H1 (cell line): ENCODE results near the gene ACACA. TPM values are rescaled to one million over a fixed set of nuclear protein-coding genes. Genes with fewer than 3 reads are reported as not detected.

ENCODE experiments used
- CTCF ChIA-PET: fragments of 300-600 bp; sonication (Branson Sonifier 250); formaldehyde crosslinking; loops from one replicate; lab custom pipeline; 2021; ENCODE audit not compliant: partially characterized antibody; lab: Charles Lee
- POLR2A ChIA-PET: fragments of 300-600 bp; sonication (Branson Sonifier 250); formaldehyde crosslinking; loops from one replicate; lab custom pipeline; 2021; ENCODE audit warnings: inconsistent platforms; ENCODE audit not compliant: partially characterized antibody; lab: Charles Lee
- DNase-seq, 2 experiments: peaks; one replicate each; pipeline versions ENCODE4 v3.0.0 to v3.0.0-alpha.2; 2010 to 2022; ENCODE audit warnings: low spot score in 2 of 2, low read depth in 1 of 2, mixed read lengths in 1 of 2
- FAIRE-seq: peaks from 2 replicates; lab custom pipeline; 2011; peaks lifted over from hg19 to GRCh38; lab: Jason Lieb, UNC
- H2AFZ ChIP-seq: 2 replicates; pipeline ENCODE4 v1.8.1; 2012; ENCODE audit warnings: low read length, inconsistent platforms
- H2AK5ac ChIP-seq: 2 replicates; pipeline ENCODE4 v1.6.1; 2013; ENCODE audit warnings: low read depth, low read length
- H2BK120ac ChIP-seq: replicated peaks from 2 replicates; pipeline ENCODE3; 2013; ENCODE audit warnings: low read depth, low read length, inconsistent platforms
- H2BK12ac ChIP-seq: 2 replicates; pipeline ENCODE4 v1.6.1; 2013; ENCODE audit warnings: low read depth, low read length
- H2BK15ac ChIP-seq: 2 replicates; pipeline ENCODE4 v1.6.1; 2013; ENCODE audit warnings: low read length
- H2BK20ac ChIP-seq: 2 replicates; pipeline ENCODE4 v1.6.1; 2013; ENCODE audit warnings: low read length
- H2BK5ac ChIP-seq: 2 replicates; pipeline ENCODE4 v1.6.1; 2013; ENCODE audit warnings: low read depth, low read length
- H3K14ac ChIP-seq: 2 replicates; pipeline ENCODE4 v1.6.1; 2013; ENCODE audit warnings: inconsistent platforms; ENCODE audit not compliant: insufficient read length
- H3K18ac ChIP-seq: 2 replicates; pipeline ENCODE4 v1.6.1; 2013; ENCODE audit warnings: low read length; ENCODE audit errors: extremely low read depth
- H3K23ac ChIP-seq: 2 replicates; pipeline ENCODE4 v1.6.1; 2013; ENCODE audit warnings: inconsistent platforms; ENCODE audit not compliant: insufficient read length
- H3K23me2 ChIP-seq: 2 replicates; pipeline ENCODE4 v1.6.1; 2013; ENCODE audit warnings: low read depth, low read length
- H3K27ac ChIP-seq: 2 replicates; pipeline ENCODE4 v1.6.1; 2011; ENCODE audit warnings: low read depth, low read length, inconsistent platforms
- H3K27me3 ChIP-seq, 4 experiments: replicated peaks in 1 of 4; 1 replicate in 1 of 4; 2 replicates in 3 of 4; pipeline versions ENCODE4 v1.6.1 to v1.8.1; 2011 to 2013; ENCODE audit warnings: low read length in 3 of 4, mild to moderate bottlenecking in 3 of 4, inconsistent platforms in 2 of 4, mixed read lengths in 2 of 4, moderate library complexity in 1 of 4; ENCODE audit not compliant: control insufficient read depth in 3 of 4, insufficient read depth in 3 of 4; ENCODE audit errors: extremely low read depth in 1 of 4
- H3K36me3 ChIP-seq, 4 experiments: 2 replicates each; pipeline versions ENCODE4 v1.6.1 to v1.8.1; 2011 to 2013; ENCODE audit warnings: mild to moderate bottlenecking in 4 of 4, low read length in 3 of 4, moderate library complexity in 2 of 4, control low read depth in 1 of 4, inconsistent platforms in 1 of 4; ENCODE audit not compliant: insufficient read depth in 4 of 4, control insufficient read depth in 2 of 4
- H3K4ac ChIP-seq: replicated peaks from 2 replicates; pipeline ENCODE3; 2013; ENCODE audit warnings: low read length, low read depth, mixed read lengths, inconsistent platforms; ENCODE audit not compliant: insufficient read length
- H3K4me1 ChIP-seq, 4 experiments: replicated peaks in 1 of 4; 1 replicate in 1 of 4; 2 replicates in 3 of 4; pipeline versions ENCODE4 v1.6.1 to v1.8.1; 2011 to 2013; ENCODE audit warnings: low read length in 3 of 4, inconsistent platforms in 2 of 4, mixed read lengths in 1 of 4; ENCODE audit not compliant: insufficient read depth in 4 of 4, control insufficient read depth in 3 of 4
- H3K4me2 ChIP-seq, 2 experiments: 2 replicates each; pipeline versions ENCODE4 v1.6.1 to v1.8.1; 2011 to 2013; ENCODE audit warnings: low read depth in 2 of 2, low read length in 2 of 2, control low read depth in 1 of 2, inconsistent platforms in 1 of 2, mild to moderate bottlenecking in 1 of 2; ENCODE audit not compliant: insufficient read depth in 1 of 2
- H3K4me3 ChIP-seq, 4 experiments: fragments of 200-600, 300-600 bp in 1 of 4; sonication (generic), shearing (Covaris generic), sonication (Bioruptor Twin) in 1 of 4; 2 replicates each; pipeline versions ENCODE4 v1.5.1 to v1.8.1; 2011 to 2016; ENCODE audit warnings: low read length in 4 of 4, low read depth in 3 of 4, control low read depth in 2 of 4, inconsistent platforms in 2 of 4, mild to moderate bottlenecking in 2 of 4, mixed read lengths in 1 of 4, moderate library complexity in 1 of 4; ENCODE audit not compliant: insufficient read depth in 2 of 4; ENCODE audit errors: extremely low read depth in 1 of 4
- H3K56ac ChIP-seq: replicated peaks from 2 replicates; pipeline ENCODE3; 2013; ENCODE audit warnings: low read depth, mild to moderate bottlenecking, mixed read lengths, low read length, inconsistent platforms; ENCODE audit not compliant: insufficient read length
- H3K79me1 ChIP-seq: 2 replicates; pipeline ENCODE4 v1.6.1; 2013; ENCODE audit warnings: low read depth, low read length, control low read depth
- H3K79me2 ChIP-seq, 2 experiments: 2 replicates each; pipeline versions ENCODE4 v1.6.1 to v1.8.1; 2012 to 2013; ENCODE audit warnings: low read length in 2 of 2, mild to moderate bottlenecking in 2 of 2, inconsistent platforms in 1 of 2; ENCODE audit not compliant: insufficient read depth in 2 of 2, control insufficient read depth in 1 of 2
- H3K9ac ChIP-seq, 4 experiments: replicated peaks in 1 of 4; 1 replicate in 1 of 4; 2 replicates in 3 of 4; pipeline versions ENCODE4 v1.6.1 to v1.8.1; 2011 to 2013; ENCODE audit warnings: low read depth in 3 of 4, low read length in 3 of 4, control low read depth in 2 of 4, mild to moderate bottlenecking in 2 of 4, moderate library complexity in 2 of 4, inconsistent platforms in 1 of 4; ENCODE audit errors: extremely low read depth in 1 of 4
- H3K9me3 ChIP-seq, 2 experiments: 2 replicates each; pipeline versions ENCODE4 v1.6.1 to v1.8.1; 2012 to 2013; ENCODE audit warnings: mild to moderate bottlenecking in 2 of 2, moderate library complexity in 2 of 2, control low read depth in 1 of 2, inconsistent platforms in 1 of 2, low read depth in 1 of 2, low read length in 1 of 2, mixed read lengths in 1 of 2; ENCODE audit not compliant: insufficient read depth in 2 of 2
- H4K20me1 ChIP-seq, 2 experiments: replicated peaks in 1 of 2; 2 replicates each; pipeline versions ENCODE3 to v1.8.1; 2011 to 2013; ENCODE audit warnings: inconsistent platforms in 2 of 2, low read length in 2 of 2, mild to moderate bottlenecking in 1 of 2; ENCODE audit not compliant: insufficient read depth in 2 of 2, control insufficient read depth in 1 of 2
- H4K5ac ChIP-seq: 2 replicates; pipeline ENCODE4 v1.6.1; 2013; ENCODE audit warnings: low read length, low read depth, mixed read lengths, inconsistent platforms; ENCODE audit not compliant: insufficient read length
- H4K8ac ChIP-seq: 2 replicates; pipeline ENCODE4 v1.8.0; 2013; ENCODE audit warnings: mild to moderate bottlenecking, moderate library complexity, low read length, inconsistent platforms; ENCODE audit not compliant: insufficient read depth; ENCODE audit errors: extremely low read depth
- H4K91ac ChIP-seq: replicated peaks from 2 replicates; pipeline ENCODE3; 2013; ENCODE audit warnings: low read length, mixed read lengths, inconsistent platforms; ENCODE audit not compliant: insufficient read length
- CTCF ChIP-seq, 3 experiments: IDR thresholded peaks; 1 replicate in 2 of 3; 2 replicates in 1 of 3; pipeline versions ENCODE4 v1.5.1 to v1.6.1; 2011; ENCODE audit warnings: low read length in 3 of 3, mild to moderate bottlenecking in 3 of 3, inconsistent platforms in 2 of 3, low read depth in 1 of 3, moderate library complexity in 1 of 3; ENCODE audit not compliant: insufficient read depth in 1 of 3; ENCODE audit errors: control extremely low read depth in 1 of 3
- HDAC6 ChIP-seq: IDR thresholded peaks from one replicate; pipeline ENCODE4 v1.7.1; 2012; ENCODE audit warnings: low read depth, mild to moderate bottlenecking, inconsistent platforms, low read length, moderate library complexity
- JUN ChIP-seq: IDR thresholded peaks from 2 replicates; pipeline ENCODE4 v1.6.1; 2011; ENCODE audit warnings: low read depth, mild to moderate bottlenecking, improper control_type of control experiment, low read length
- NANOG ChIP-seq: IDR thresholded peaks from 2 replicates; pipeline ENCODE4 v1.6.1; 2011; ENCODE audit warnings: low read length, low read depth, mild to moderate bottlenecking, inconsistent platforms; ENCODE audit not compliant: insufficient read depth, poor library complexity, severe bottlenecking
- PHF8 ChIP-seq: fragments of 200-600 bp; sonication (generic); conservative IDR thresholded peaks from 2 replicates; pipeline ENCODE4 v1.7.1; 2012; ENCODE audit warnings: low read depth, mild to moderate bottlenecking, inconsistent platforms, low read length, moderate library complexity
- POU5F1 ChIP-seq: IDR thresholded peaks from 2 replicates; pipeline ENCODE4 v1.6.1; 2011; ENCODE audit warnings: low read depth, mild to moderate bottlenecking, low read length, moderate library complexity
- RBBP5 ChIP-seq: IDR thresholded peaks from 2 replicates; pipeline ENCODE4 v1.7.1; 2012; ENCODE audit warnings: low read depth, mild to moderate bottlenecking, inconsistent platforms, low read length, moderate library complexity, borderline replicate concordance
- RXRA ChIP-seq: IDR thresholded peaks from 2 replicates; pipeline ENCODE4 v1.6.1; 2011; ENCODE audit warnings: low read depth, mild to moderate bottlenecking, low read length, moderate library complexity; ENCODE audit not compliant: insufficient read depth
- SIN3A ChIP-seq, 2 experiments: IDR thresholded peaks in 1 of 2; conservative IDR thresholded peaks in 1 of 2; 2 replicates each; pipeline ENCODE4 v1.6.1; 2011 to 2012; ENCODE audit warnings: low read length in 2 of 2, improper control_type of control experiment in 1 of 2, low read depth in 1 of 2, mild to moderate bottlenecking in 1 of 2
- SIRT6 ChIP-seq: IDR thresholded peaks from one replicate; pipeline ENCODE4 v1.7.1; 2012; ENCODE audit warnings: low read length, inconsistent platforms
- TAF7 ChIP-seq: optimal IDR thresholded peaks from 2 replicates; pipeline ENCODE3; 2011; ENCODE audit warnings: low read depth, mild to moderate bottlenecking, inconsistent platforms, low read length, moderate library complexity, borderline replicate concordance
- WGBS, 2 experiments: shearing (Covaris generic) in 1 of 2; methylation state at CpG; one replicate each; pipeline versions ENCODE4 v1.1.6 to v1.1.7; 2013 to 2015; ENCODE audit warnings: low lambda C conversion rate in 2 of 2, mixed read lengths in 2 of 2, inconsistent platforms in 1 of 2, low coverage in 1 of 2, missing lambda C conversion rate in 1 of 2; ENCODE audit not compliant: insufficient replicate concordance in 2 of 2, insufficient coverage in 1 of 2, insufficient read length in 1 of 2; ENCODE audit errors: extremely low coverage in 1 of 2, missing lambda C conversion rate in 1 of 2; 5-methylcytosine and 5-hydroxymethylcytosine counted together
- polyA plus RNA-seq, 7 experiments: library from polyadenylated mRNA; depleted of rRNA in 3 of 7; stranded (reverse) in 5 of 7; unstranded in 2 of 7; fragments of >200 nt in 5 of 7; fragments of 200-250 nt in 2 of 7; gene quantifications; 1 replicate in 5 of 7; 2 replicates in 1 of 7; 4 replicates in 1 of 7; pipeline versions ENCODE4 v1.2.1 to v1.2.3, GENCODE V29; 2011 to 2013; ENCODE audit warnings: missing spikeins in 2 of 7, mixed read lengths in 2 of 7
- total RNA-seq: library from RNA; stranded (reverse); fragmentation: NEBNext Ultra II Directional; extraction: Animal tissue kit (Norgen Biotek cat#: 25700); gene quantifications from 2 replicates; pipeline ENCODE4 v1.2.1, GENCODE V29; 2021

Gene ACACA
- total and polyA plus RNA-seq, 2 of the 8 experiments (the other 6 are each of a cell fraction or from before 2014, with no cell fraction given), result 74.0 to 160 TPM

GRCh38 chr17:37213927-37214326 lies 192.7 kb downstream of the ACACA start:
- FAIRE-seq, result no peak
- no peak for DNase-seq
- POLR2A ChIA-PET, result no interaction called here
- Histone ChIP-seq H2AFZ (no peak overlapping the region), H3K36me3 (peaks cover 0 to 21% (median under 1%) of the 10 kb centered on the region in 4 experiments; a peak in 5 of 8 replicates), H2BK20ac (no peak overlapping the region), H4K91ac (no peak overlapping the region), H3K4me3 (no peak overlapping the region), H3K18ac (no peak overlapping the region), H3K27ac (no peak overlapping the region), H3K4me2 (no peak overlapping the region), H3K4ac (no peak overlapping the region), H3K4me1 (peaks cover 0 to 13% (median 2%) of the 10 kb centered on the region in 4 experiments; a peak in 3 of 7 replicates), H4K20me1 (no peaks in the 10 kb centered on the region), H3K79me1 (no peaks in the 10 kb centered on the region), H2BK120ac (no peak overlapping the region), H2AK5ac (no peak overlapping the region), H3K9me3 (no peaks in the 10 kb centered on the region), H2BK15ac (no peak overlapping the region), H4K8ac (no peak overlapping the region), H4K5ac (no peak overlapping the region), H2BK5ac (no peak overlapping the region), H3K9ac (no peak overlapping the region), H3K23me2 (no peaks in the 10 kb centered on the region), H3K79me2 (no peaks in the 10 kb centered on the region), H3K14ac (no peak overlapping the region), H3K56ac (no peak overlapping the region), H3K23ac (no peak overlapping the region), H2BK12ac (no peak overlapping the region), H3K27me3 (no peaks in the 10 kb centered on the region)
- CTCF ChIA-PET, result interaction anchor here (0.6 to 1.3 kb wide), 4 partner anchors 12 to 27 kb away, joined by 3 to 6 read pairs (median 4); no protein-coding TSS in a partner anchor
- 52% methylated on average over 2 of the region's 2 CpGs; no CpG with 5 or more reads in 1 of the 2 experiments for WGBS, 2 experiments
- TF ChIP-seq SIN3A (conservative IDR thresholded peaks at IDR 0.05 in 1 of 2, IDR thresholded peaks at IDR 0.05 in 1 of 2; ENCODE audit: low read depth in 1 of 2, low read length in 2 of 2) (no peak), RXRA (no peak), PHF8 (no peak), JUN (no peak), HDAC6 (no peak), POU5F1 (no peak), NANOG (no peak), CTCF (IDR thresholded peaks at IDR 0.05; ENCODE audit: control extremely low read depth in 1 of 3, insufficient read depth in 1 of 3, low read depth in 1 of 3, low read length in 3 of 3) (no peak), SIRT6 (no peak), RBBP5 (no peak), TAF7 (no peak)
